Measurements from ENCODE around the gene CDH13.
A peak's percentile ranks its signal among the peaks of the same experiment; 100 is the strongest.

CDH13 gene

GRCh38 chr16:82639263-82639662 lies 12.5 kb downstream of the CDH13 start:
- Mint-ChIP-seq H3K27me3 (ENCODE audit: low read depth, poor library complexity) (peaks cover 7% of the 10 kb centered on the region), H3K36me3 (ENCODE audit: low read depth) (no peaks in the 10 kb centered on the region), H3K9me3 (no peaks in the 10 kb centered on the region), H3K4me1 (peaks cover 44% of the 10 kb centered on the region), H3K27ac (no peak overlapping the region), H3K4me3 (no peak overlapping the region)
- TF ChIP-seq, protein P1, sequence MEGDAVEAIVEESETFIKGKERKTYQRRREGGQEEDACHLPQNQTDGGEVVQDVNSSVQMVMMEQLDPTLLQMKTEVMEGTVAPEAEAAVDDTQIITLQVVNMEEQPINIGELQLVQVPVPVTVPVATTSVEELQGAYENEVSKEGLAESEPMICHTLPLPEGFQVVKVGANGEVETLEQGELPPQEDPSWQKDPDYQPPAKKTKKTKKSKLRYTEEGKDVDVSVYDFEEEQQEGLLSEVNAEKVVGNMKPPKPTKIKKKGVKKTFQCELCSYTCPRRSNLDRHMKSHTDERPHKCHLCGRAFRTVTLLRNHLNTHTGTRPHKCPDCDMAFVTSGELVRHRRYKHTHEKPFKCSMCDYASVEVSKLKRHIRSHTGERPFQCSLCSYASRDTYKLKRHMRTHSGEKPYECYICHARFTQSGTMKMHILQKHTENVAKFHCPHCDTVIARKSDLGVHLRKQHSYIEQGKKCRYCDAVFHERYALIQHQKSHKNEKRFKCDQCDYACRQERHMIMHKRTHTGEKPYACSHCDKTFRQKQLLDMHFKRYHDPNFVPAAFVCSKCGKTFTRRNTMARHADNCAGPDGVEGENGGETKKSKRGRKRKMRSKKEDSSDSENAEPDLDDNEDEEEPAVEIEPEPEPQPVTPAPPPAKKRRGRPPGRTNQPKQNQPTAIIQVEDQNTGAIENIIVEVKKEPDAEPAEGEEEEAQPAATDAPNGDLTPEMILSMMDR (IDR thresholded peaks at IDR 0.05), result no peak
- no peak for DNase-seq

GRCh38 chr16:82639666-82640336 lies 13.0 kb downstream of the CDH13 start:
- Mint-ChIP-seq H3K27me3 (ENCODE audit: low read depth, poor library complexity) (peaks cover 5% of the 10 kb centered on the region), H3K4me3 (no peak overlapping the region), H3K9me3 (no peaks in the 10 kb centered on the region), H3K27ac (no peak overlapping the region), H3K36me3 (ENCODE audit: low read depth) (no peaks in the 10 kb centered on the region), H3K4me1 (peaks cover 44% of the 10 kb centered on the region)
- DNase-seq, result peak; percentile 75
- TF ChIP-seq, protein P1 (IDR thresholded peaks at IDR 0.05), result peak; percentile 89

DNA sequence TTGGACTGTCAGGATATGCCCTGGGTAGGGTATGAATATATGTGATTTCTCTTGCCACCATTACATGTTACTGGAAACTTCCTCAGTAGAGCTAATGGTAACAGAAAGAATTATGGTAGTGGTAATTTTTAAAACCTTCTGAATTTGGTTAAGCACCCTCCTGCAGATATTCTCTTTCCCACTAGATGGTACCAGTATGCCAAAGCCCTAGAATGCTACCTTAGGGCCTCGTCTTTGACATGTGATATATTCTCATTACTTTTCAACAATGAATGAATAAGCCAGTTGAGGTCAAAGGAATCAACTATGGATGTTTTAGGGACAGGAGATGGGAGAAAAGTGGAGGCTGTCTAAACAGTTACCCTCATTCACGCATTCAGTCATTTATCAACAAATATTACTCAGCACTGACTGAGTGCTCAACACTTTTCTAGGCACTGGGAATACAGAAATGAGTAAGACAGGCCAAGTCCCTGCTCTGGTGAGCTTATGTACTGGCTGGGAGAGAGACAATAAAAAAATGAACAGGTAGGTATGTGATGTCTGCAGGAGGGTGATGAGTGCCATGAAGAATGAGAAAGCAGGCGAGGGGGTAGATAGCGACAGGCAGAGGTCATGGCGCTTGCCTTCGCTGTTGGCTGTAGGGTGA lies 14.7 kb downstream of the CDH13 start:
- TF ChIP-seq, protein P1 (IDR thresholded peaks at IDR 0.05), result peak; percentile 16
- Mint-ChIP-seq H3K9me3 (no peaks in the 10 kb centered on the region), H3K4me1 (peaks cover 44% of the 10 kb centered on the region), H3K4me3 (no peak overlapping the region), H3K36me3 (ENCODE audit: low read depth) (no peaks in the 10 kb centered on the region), H3K27me3 (ENCODE audit: low read depth, poor library complexity) (peaks cover 3% of the 10 kb centered on the region), H3K27ac (no peak overlapping the region)
- no peak for DNase-seq

GRCh38 chr16:82643136-82643535 lies 16.4 kb downstream of the CDH13 start:
- Mint-ChIP-seq H3K27ac (no peak overlapping the region), H3K4me1 (peaks cover 40% of the 10 kb centered on the region), H3K9me3 (peaks cover 4% of the 10 kb centered on the region), H3K27me3 (ENCODE audit: low read depth, poor library complexity) (peaks cover 3% of the 10 kb centered on the region), H3K36me3 (ENCODE audit: low read depth) (no peaks in the 10 kb centered on the region), H3K4me3 (no peak overlapping the region)
- TF ChIP-seq, protein P1 (IDR thresholded peaks at IDR 0.05), result no peak
- DNase-seq, result no peak

GRCh38 chr16:82643936-82644630 lies 17.3 kb downstream of the CDH13 start:
- TF ChIP-seq, protein P1 (IDR thresholded peaks at IDR 0.05), result no peak
- Mint-ChIP-seq H3K4me1 (peaks cover 32% of the 10 kb centered on the region), H3K36me3 (ENCODE audit: low read depth) (no peaks in the 10 kb centered on the region), H3K9me3 (peaks cover 4% of the 10 kb centered on the region), H3K27me3 (ENCODE audit: low read depth, poor library complexity) (peaks cover 3% of the 10 kb centered on the region), H3K4me3 (no peak overlapping the region), H3K27ac (no peak overlapping the region)
- no peak for DNase-seq

All from nephron progenitor cell (in vitro differentiated cells).